Activated T-helper 17 cell treated with anti-CD3 and anti-CD28 coated beads, Interleukin-2, amount 50 U/mL, for 72 hours (primary cell): ENCODE data around the gene STIL. TPM values are rescaled to one million over a fixed set of nuclear protein-coding genes. Genes with fewer than 3 reads are reported as not detected.

Experiments used
- ATAC-seq: fragments of 150-1000 bp; cut with Tn5 transposase; replicated peaks from 2 replicates; pipeline ENCODE4 v1.10.0; 2021; ENCODE audit warnings: mild to moderate bottlenecking, moderate library complexity
- H3K27ac Mint-ChIP-seq: one replicate; pipeline ENCODE4 v1.8.0; 2022; ENCODE audit warnings: mixed read lengths
- H3K27me3 Mint-ChIP-seq: one replicate; pipeline ENCODE4 v1.8.0; 2022; ENCODE audit warnings: mixed read lengths
- H3K36me3 Mint-ChIP-seq: one replicate; pipeline ENCODE4 v1.8.0; 2022; ENCODE audit warnings: low read depth, mild to moderate bottlenecking, mixed read lengths
- H3K4me1 Mint-ChIP-seq: one replicate; pipeline ENCODE4 v1.8.0; 2022; ENCODE audit warnings: mixed read lengths
- H3K4me3 Mint-ChIP-seq: one replicate; pipeline ENCODE4 v1.8.0; 2022; ENCODE audit warnings: mild to moderate bottlenecking, mixed read lengths
- H3K9me3 Mint-ChIP-seq: one replicate; pipeline ENCODE4 v1.8.0; 2022; ENCODE audit warnings: mixed read lengths
- total RNA-seq, 2 donors: library from RNA; stranded (reverse); gene quantifications; one replicate each; pipeline ENCODE4 v1.2.3, GENCODE V29; 2022

STIL gene
- total RNA-seq, 2 donors from 2014 or later = 31.7 to 33.0 TPM

GRCh38 chr1:47235806-47236205 lies 78.1 kb downstream of the STIL start:
- Mint-ChIP-seq H3K4me1 (peaks cover 14% of the 10 kb centered on the region), H3K36me3 (peaks cover 7% of the 10 kb centered on the region), H3K27ac (no peak overlapping the region), H3K27me3 (peaks cover 43% of the 10 kb centered on the region), H3K9me3 (no peaks in the 10 kb centered on the region), H3K4me3 (no peak overlapping the region)
- no peak for ATAC-seq

GRCh38 chr1:47235241-47235681 lies 78.7 kb downstream of the STIL start:
- peaks cover 14% of the 10 kb centered on the region for H3K4me1 Mint-ChIP-seq

DNA sequence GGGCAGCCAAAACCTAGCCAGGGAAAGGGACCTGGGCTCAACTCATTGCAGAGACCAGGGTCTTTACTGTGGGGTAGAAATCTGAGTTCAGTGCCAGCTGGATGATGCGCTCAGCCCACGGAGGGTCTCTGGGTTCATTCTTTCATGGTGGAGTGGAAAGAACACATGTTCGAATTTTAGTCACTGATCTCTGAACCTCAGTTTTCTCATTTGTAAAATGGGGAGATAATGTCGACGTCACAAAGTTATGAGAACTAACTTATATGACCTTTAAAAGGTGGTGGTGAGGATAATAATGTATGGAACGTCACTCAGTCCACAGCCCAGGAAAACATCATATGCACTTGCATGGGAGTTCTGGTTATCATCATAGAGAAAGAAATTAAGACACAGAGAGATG lies 80.8 kb downstream of the STIL start:
- H3K9me3 Mint-ChIP-seq = no peaks in the 10 kb centered on the region
- H3K27me3 Mint-ChIP-seq = peaks cover 63% of the 10 kb centered on the region
- H3K4me3 Mint-ChIP-seq = peak overlapping the region; percentile 49
- H3K27ac Mint-ChIP-seq = no peak overlapping the region
- no peak for ATAC-seq
- H3K4me1 Mint-ChIP-seq = peaks cover 8% of the 10 kb centered on the region
- peaks cover 7% of the 10 kb centered on the region for H3K36me3 Mint-ChIP-seq

More at GRCh38 chr1:47235241-47235681, 78.7 kb downstream of the STIL start:
- Mint-ChIP-seq H3K27ac (no peak overlapping the region), H3K36me3 (peaks cover 7% of the 10 kb centered on the region), H3K4me3 (no peak overlapping the region), H3K9me3 (no peaks in the 10 kb centered on the region), H3K27me3 (peaks cover 47% of the 10 kb centered on the region)
- ATAC-seq = no peak

DNA sequence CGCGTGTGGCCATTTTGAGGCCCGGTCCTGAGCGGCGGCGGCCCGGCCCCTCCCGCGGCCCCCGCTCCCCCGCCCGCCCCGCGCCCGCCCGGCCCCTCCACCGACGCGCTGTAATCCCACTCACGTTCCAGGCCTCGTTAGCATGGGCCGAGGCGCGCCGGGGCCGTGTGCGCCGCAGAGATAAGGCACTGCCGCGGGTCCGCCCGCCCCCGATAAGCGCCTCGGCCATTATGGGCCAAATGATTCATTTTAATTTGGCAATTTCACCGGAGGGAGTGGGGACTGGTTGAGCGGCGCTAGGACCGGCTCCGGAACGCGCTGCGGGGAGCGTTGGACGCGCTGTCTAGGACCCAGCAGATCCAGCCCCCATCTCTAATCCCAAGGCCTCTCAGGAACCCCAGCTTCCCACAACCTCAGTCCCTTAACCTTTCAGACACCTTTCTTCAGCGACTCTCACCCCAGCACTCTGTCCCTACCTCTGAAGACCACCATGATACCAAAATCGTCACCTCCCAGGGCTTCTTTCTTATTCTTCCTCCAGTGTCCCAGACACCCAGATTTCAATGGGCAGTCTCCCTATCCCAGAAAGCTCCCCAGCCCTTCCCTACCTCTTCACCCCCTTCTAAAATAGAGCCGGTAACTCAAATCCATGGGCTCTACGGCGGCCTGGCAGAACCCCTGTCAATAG lies 81.6 kb downstream of the STIL start, which contains the start of gene TAL1:
TAL1 (minus strand) TSS at position 39 of the 688 bp plus-strand sequence. CDS start 6,337 bp downstream, outside the sequence.
- H3K9me3 Mint-ChIP-seq = no peaks in the 10 kb centered on the region
- H3K4me1 Mint-ChIP-seq = peaks cover 8% of the 10 kb centered on the region
- peaks cover 66% of the 10 kb centered on the region for H3K27me3 Mint-ChIP-seq
- peak; percentile 24 for ATAC-seq
- H3K27ac Mint-ChIP-seq = peak within 1 kb of the TSS; percentile 72
- peaks cover 7% of the 10 kb centered on the region for H3K36me3 Mint-ChIP-seq
- peak within 1 kb of the TSS; percentile 91 for H3K4me3 Mint-ChIP-seq

GRCh38 chr1:47231301-47232186 lies 82.4 kb downstream of the STIL start:
- Mint-ChIP-seq H3K4me1 (peaks cover 8% of the 10 kb centered on the region), H3K27me3 (peaks cover 71% of the 10 kb centered on the region), H3K4me3 (peak overlapping the region; percentile 91), H3K27ac (peak overlapping the region; percentile 72), H3K9me3 (no peaks in the 10 kb centered on the region), H3K36me3 (peaks cover 7% of the 10 kb centered on the region)
- peak; percentile 47 for ATAC-seq

DNA sequence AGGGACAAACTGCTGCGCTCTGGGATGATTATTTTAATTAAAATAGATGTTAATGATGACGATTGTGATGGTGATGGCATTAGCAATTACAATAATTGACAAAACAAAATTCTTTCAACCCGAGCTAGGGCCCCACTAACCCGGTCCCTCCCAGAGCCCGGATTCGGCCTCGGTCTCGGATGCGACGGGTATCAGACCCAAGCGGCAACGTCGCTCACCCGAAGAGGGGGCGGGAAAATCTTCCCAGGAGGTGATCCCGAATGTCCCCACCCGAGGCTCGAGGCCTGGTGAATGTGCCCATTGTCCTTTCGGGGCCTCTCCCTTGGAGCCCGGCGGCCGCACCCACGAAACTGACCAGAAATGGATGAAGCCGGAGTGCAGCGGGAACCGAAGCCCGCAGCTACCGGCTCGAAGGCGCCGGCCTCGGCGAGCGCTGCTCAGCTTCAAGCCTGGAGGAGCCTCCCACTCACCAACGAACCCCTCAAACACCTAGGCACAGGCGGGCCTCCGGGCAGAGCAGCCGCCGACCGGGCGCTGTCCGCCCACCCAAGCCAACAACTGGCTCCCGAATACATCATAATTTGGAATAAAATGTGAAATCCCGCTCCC lies 83.2 kb downstream of the STIL start:
- no peak for ATAC-seq
- Mint-ChIP-seq H3K27me3 (peaks cover 72% of the 10 kb centered on the region), H3K36me3 (peaks cover 7% of the 10 kb centered on the region), H3K4me3 (peak overlapping the region; percentile 91), H3K4me1 (peaks cover 8% of the 10 kb centered on the region), H3K9me3 (no peaks in the 10 kb centered on the region), H3K27ac (no peak overlapping the region)

- Mint-ChIP-seq H3K27ac (no peak overlapping the region), H3K27me3 (peaks cover 74% of the 10 kb centered on the region), H3K4me1 (peaks cover 8% of the 10 kb centered on the region), H3K36me3 (peaks cover 7% of the 10 kb centered on the region), H3K9me3 (no peaks in the 10 kb centered on the region), H3K4me3 (peak overlapping the region; percentile 91)
- ATAC-seq = no peak
Observed at GRCh38 chr1:47229886-47230691, 83.9 kb downstream of the STIL start.

- ATAC-seq = no peak
- Mint-ChIP-seq H3K36me3 (peaks cover 7% of the 10 kb centered on the region), H3K27ac (no peak overlapping the region), H3K27me3 (peaks cover 71% of the 10 kb centered on the region), H3K4me3 (peak overlapping the region; percentile 91), H3K9me3 (no peaks in the 10 kb centered on the region), H3K4me1 (peaks cover 8% of the 10 kb centered on the region)
Observed at GRCh38 chr1:47229031-47229885, 84.7 kb downstream of the STIL start.

- Mint-ChIP-seq H3K27me3 (peaks cover 64% of the 10 kb centered on the region), H3K9me3 (no peaks in the 10 kb centered on the region), H3K4me1 (peaks cover 8% of the 10 kb centered on the region), H3K27ac (no peak overlapping the region), H3K4me3 (no peak overlapping the region), H3K36me3 (peaks cover 7% of the 10 kb centered on the region)
- no peak for ATAC-seq
Observed at GRCh38 chr1:47228644-47229030, 85.3 kb downstream of the STIL start.

- Mint-ChIP-seq H3K27me3 (peaks cover 54% of the 10 kb centered on the region), H3K4me1 (peaks cover 8% of the 10 kb centered on the region), H3K9me3 (no peaks in the 10 kb centered on the region), H3K4me3 (no peak overlapping the region), H3K27ac (no peak overlapping the region), H3K36me3 (peaks cover 7% of the 10 kb centered on the region)
- no peak for ATAC-seq
Observed at GRCh38 chr1:47227341-47228232, 86.4 kb downstream of the STIL start.

DNA sequence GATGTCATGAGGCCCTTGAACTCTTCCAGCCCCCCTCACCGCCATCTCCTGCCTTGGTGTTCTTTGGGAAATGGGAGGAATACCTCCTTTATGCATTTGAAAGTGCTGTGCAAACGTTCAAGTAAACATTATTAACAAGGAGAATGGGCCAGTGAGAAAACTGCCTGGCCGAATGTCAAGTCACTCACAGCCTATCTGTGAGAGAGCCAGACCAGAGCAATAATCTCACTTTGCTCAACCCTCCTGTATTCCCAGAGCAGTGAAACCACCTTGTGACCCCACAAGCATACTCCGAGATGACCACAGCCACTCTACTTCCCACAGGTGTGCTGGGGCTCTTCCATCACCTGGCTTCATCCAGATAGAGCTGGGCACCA lies 87.1 kb downstream of the STIL start:
- Mint-ChIP-seq H3K27me3 (peaks cover 50% of the 10 kb centered on the region), H3K9me3 (no peaks in the 10 kb centered on the region), H3K36me3 (peaks cover 7% of the 10 kb centered on the region), H3K4me3 (no peak overlapping the region), H3K27ac (no peak overlapping the region), H3K4me1 (peaks cover 7% of the 10 kb centered on the region)
- no peak for ATAC-seq

GRCh38 chr1:47226121-47226838 lies 87.7 kb downstream of the STIL start:
- Mint-ChIP-seq H3K27ac (no peak overlapping the region), H3K36me3 (peaks cover 2% of the 10 kb centered on the region), H3K4me1 (peaks cover 1% of the 10 kb centered on the region), H3K4me3 (peak overlapping the region; percentile 45), H3K27me3 (peaks cover 47% of the 10 kb centered on the region), H3K9me3 (no peaks in the 10 kb centered on the region)
- no peak for ATAC-seq
